Stimulated activated CD4-positive, alpha-beta T cell treated with anti-CD3 and anti-CD28 coated beads, Interleukin-1b, Interleukin-23, amount 100 ng/mL, for 1 hour (primary cell): Measurements from ENCODE around the gene NEK4.

Experiments used
- DNase-seq, 2 donors: peaks; one replicate each; pipeline ENCODE4 v3.0.0-alpha.2; 2020; ENCODE audit warnings: low read depth in 2 of 2

Gene NEK4

GRCh38 chr3:52792961-52793695, 22.4 kb upstream of the NEK4 start:
- no peak for DNase-seq

GRCh38 chr3:52792413-52792812, 21.7 kb upstream of the NEK4 start:
- DNase-seq, result no peak

GRCh38 chr3:52791928-52792327, 21.2 kb upstream of the NEK4 start:
- no peak for DNase-seq

- DNase-seq, result no peak
Measured at GRCh38 chr3:52791366-52791765, 20.6 kb upstream of the NEK4 start.

- no peak for DNase-seq
Measured at GRCh38 chr3:52790741-52791140, 20.0 kb upstream of the NEK4 start.

- no peak for DNase-seq
Measured at GRCh38 chr3:52790337-52790736, 19.6 kb upstream of the NEK4 start.

GRCh38 chr3:52789746-52790040, 19.0 kb upstream of the NEK4 start:
- DNase-seq, result no peak

GRCh38 chr3:52788890-52789745, 18.4 kb upstream of the NEK4 start:
- no peak for DNase-seq

- no peak for DNase-seq
Measured at GRCh38 chr3:52787672-52788625, 17.2 kb upstream of the NEK4 start.

- no peak for DNase-seq
Measured at GRCh38 chr3:52787246-52787645, 16.5 kb upstream of the NEK4 start.

- DNase-seq, result no peak
Measured at GRCh38 chr3:52786330-52787215, 15.8 kb upstream of the NEK4 start.

- no peak for DNase-seq
Measured at GRCh38 chr3:52784931-52785590, 14.3 kb upstream of the NEK4 start.

- no peak for DNase-seq
Measured at GRCh38 chr3:52784021-52784621, 13.4 kb upstream of the NEK4 start.

GRCh38 chr3:52783211-52783555, 12.4 kb upstream of the NEK4 start:
- DNase-seq, result no peak

- no peak for DNase-seq
Measured at GRCh38 chr3:52782412-52783210, 11.9 kb upstream of the NEK4 start.

- DNase-seq, result no peak
Measured at GRCh38 chr3:52781741-52782140, 11.0 kb upstream of the NEK4 start.

GRCh38 chr3:52779837-52780585, 9.3 kb upstream of the NEK4 start:
- no peak for DNase-seq

- DNase-seq, result no peak
Measured at GRCh38 chr3:52779011-52779836, 8.5 kb upstream of the NEK4 start.
